HG03558 (cell line): Measurements from ENCODE around the gene ZNF559.
"Not testable (repeated sequence)": the region's sequence is repeated elsewhere in the genome, so short reads cannot be mapped to it uniquely, and the experiment has no call there.

ENCODE experiments used
- ATAC-seq: cut with Tn5 transposase; IDR thresholded peaks from one replicate; pipeline ENCODE4 v1.9.1; 2021; ENCODE audit warnings: moderate number of reproducible peaks; ENCODE audit not compliant: unreplicated experiment; ENCODE audit errors: extremely low read depth

The ZNF559 gene

GRCh38 chr19:9323919-9324583, at the start of gene ZNF559:
Gene ZNF559 (plus strand): TSS chr19:9324179. CDS start chr19:9338550, 14,371 bp downstream.
- ATAC-seq: peak; percentile 94

DNA sequence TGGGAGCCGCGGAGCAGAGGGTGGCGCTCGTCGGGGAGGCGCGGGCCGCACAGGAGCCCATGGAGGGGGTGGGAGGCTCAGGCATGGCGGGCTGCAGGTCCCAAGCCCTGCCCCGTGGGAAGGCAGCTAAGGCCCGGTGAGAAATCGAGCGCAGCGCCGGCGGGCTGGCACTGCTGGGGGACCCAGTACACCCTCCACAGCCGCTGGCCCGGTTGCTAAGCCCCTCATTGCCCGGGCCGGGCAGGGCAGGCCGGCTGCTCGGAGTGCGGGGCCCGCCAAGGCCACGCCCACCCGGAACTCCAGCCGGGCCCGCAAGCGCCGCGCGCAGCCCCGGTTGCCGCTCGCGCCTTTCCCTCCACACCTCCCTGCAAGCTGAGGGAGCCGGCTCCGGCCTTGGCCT, 40.5 kb upstream of the ZNF559 start:
- ATAC-seq: not testable (repeated sequence)

DNA sequence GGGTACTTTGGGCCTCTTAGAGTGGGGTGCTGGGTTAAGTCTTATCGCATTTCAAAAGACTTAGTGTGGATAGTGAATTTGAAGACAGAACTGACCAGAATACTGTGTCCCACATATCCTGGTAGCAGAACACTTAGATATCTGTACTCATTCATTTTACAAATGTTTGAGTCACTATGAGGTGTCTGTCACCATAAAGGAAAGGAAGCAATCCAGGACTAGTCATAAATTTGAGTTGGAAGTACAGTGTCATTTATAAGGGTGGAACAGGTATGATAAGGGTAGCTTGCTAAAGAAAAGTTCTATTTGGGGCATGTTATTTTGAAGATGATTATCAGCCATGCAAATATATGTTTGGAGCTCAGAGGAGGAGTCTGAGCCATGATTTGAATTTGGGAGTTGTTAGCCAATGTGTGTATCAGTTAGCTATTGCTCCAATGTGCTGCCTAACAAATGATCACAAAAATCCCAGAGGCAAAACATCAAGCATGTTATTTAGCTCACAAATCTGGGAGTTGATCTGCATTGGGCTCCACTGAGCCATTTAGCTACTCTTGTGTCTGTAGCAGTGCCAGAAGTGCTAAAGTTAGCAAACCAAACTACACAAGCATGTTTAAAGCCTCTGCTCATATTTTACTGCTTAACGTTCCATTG, 34.6 kb upstream of the ZNF559 start:
- no peak for ATAC-seq

GRCh38 chr19:9295411-9295849, 28.5 kb upstream of the ZNF559 start:
- no peak for ATAC-seq

- ATAC-seq: no peak
These were observed 27.6 kb upstream of the ZNF559 start for GRCh38 chr19:9296336-9296735.

GRCh38 chr19:9306443-9306842, 17.5 kb upstream of the ZNF559 start:
- no peak for ATAC-seq

DNA sequence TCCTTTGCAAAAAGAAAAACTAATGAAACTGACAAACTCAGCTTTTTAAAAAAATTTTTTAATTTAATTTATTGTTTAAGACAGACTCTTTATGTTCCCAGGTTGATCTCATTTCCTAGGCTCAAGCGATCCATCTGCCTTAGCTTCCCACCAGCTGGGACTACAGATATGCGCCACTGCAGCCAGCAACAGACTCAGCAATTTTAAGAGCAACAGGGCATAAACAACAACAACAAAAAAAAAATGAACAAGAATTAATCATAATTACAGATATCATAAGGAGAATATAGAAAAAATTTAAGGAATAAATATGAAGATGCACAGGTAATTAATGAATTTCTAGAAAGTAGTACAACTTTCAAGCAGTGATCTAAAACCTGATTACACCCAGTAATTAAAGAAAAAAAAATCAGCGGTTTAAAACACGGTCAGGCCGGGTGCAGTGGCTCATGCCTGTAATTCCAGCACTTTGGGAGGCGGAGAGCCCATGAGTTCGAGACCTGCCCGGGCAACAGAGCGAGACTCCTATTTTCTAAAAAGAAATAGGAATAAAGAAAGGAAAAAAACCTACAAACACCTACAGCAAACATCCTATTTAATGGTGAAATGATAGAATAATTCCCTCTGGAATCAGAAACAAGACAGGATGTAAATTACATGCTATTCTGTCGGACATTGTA, 15.7 kb upstream of the ZNF559 start:
- no peak for ATAC-seq

DNA sequence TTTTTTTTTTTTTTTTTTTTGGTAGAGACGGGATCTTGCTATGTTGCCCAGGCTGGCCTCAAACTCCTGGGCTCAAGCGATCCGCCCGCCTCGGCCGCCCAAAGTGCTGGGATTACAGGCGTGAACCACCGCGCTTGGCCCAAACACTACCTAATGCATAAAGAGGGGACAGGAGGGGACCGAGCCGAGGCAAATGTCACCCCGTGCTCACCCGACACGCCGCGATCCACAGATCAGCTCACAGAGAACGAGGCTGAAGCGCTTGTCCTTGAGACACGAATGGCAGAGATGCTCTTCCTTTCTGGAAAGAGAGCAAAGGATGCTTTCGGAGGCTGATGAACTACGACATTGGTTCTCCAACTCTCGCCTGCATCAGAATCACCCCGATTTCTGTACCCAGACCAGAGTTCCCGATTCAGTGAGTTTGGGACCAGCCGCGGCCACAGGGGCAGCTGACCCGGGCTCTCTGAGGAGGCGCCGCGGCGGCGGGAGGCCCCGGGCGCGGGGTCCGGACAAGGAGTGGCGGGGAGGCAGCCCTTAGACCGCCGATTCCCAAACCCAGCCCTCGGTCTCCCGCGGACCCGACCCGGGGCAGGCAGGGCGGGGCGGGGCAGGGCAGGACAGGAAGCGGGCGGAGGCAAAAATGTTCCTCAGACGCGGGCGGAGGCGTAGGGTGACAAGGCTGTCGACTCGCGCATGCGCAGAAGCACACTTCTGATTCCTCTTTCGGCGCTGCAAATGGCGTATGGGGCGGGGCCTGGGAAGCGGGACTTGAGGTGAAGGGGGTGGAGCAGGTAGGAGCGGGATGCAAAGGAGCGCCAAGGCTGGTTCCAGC, 14.6 kb upstream of the ZNF559 start, which contains the start of gene ZNF699:
ZNF699 (minus strand) TSS at position 700 of the 835 bp plus-strand sequence. CDS start 4,719 bp downstream, outside the sequence.
- ATAC-seq: peak; percentile 39

GRCh38 chr19:9309974-9310446, 14.0 kb upstream of the ZNF559 start:
- peak; percentile 15 for ATAC-seq

GRCh38 chr19:9313756-9314155, 10.2 kb upstream of the ZNF559 start:
- ATAC-seq: no peak

DNA sequence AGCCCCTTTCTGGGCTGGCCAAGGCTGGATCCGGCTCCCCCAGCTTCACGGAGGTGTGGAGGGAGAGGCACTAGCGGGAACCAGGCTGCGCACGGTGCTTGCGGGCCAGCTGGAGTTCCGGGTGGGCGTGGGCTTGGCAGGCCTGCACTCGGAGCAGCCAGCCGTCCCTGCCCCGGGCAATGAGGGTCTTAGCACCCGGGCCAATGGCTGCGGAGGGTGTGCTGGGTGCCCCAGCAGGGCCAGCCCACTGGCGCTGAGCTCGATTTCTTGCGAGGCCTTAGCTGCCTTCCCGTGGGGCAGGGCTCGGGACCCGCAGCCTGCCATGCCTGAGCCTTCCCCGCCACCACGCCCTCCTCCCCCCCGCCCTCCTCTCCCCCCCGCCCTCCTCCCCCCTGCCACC, 2.6 kb upstream of the ZNF559 start:
- no peak for ATAC-seq

DNA sequence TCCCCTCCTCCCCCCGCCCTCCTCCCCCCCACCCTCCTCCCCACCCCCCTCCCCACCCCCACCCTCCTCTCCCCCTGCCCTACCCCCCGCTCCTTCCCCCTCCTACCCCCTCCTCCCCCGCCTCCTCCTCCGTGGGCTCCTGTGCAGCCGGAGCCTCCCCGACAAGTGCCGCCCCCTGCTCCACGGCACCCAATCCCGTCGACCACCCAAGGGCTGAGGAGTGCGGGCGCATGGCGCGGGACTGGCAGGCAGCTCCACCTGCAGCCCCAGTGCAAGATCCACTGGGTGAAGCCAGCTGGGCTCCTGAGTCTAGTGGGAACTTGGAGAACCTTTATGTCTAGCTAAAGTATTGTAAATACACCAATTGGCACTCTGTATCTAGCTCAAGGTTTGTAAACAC, 2.2 kb upstream of the ZNF559 start:
- ATAC-seq: not testable (repeated sequence)

DNA sequence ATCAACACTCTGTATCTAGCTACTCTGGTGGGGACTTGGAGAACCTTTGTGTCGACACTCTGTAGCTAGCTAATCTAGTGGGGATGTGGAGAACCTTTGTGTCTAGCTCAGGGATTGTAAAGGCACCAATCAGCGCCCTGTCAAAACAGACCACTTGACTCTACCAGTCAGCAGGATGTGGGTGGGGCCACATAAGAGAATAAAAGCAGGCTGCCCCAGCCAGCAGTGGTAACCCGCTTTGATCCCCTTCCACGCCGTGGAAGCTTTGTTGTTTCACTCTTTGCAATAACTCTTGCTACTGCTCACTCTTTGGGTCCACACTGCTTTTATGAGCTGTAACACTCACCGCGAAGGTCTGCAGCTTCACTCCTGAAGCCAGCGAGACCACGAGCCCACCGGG, 1.8 kb upstream of the ZNF559 start:
- not testable (repeated sequence) for ATAC-seq

- ATAC-seq: peak; percentile 5
These were observed 441 bp upstream of the ZNF559 start for GRCh38 chr19:9323557-9323918.

- ATAC-seq: no peak
These were observed 594 bp downstream of the ZNF559 start for GRCh38 chr19:9324584-9324962.

DNA sequence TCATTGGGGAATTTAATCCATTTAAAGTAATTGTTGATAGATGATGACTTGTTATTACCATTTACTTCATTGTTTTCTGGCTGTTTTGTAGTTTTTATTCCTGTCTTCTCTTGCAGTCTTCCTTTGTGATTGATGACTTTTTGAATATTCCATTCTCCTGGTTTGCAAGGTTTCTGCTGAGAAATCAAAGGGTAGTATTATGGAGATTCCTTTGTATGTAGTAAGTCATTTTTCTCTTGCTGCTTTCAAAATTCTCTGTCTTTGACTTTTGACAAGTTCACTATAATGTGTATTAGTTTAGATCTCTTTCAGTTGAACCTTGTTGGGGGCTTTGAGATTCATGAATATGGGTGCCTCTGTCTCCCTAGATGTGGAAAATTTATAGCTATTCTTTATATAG, 6.0 kb downstream of the ZNF559 start:
- ATAC-seq: no peak

DNA sequence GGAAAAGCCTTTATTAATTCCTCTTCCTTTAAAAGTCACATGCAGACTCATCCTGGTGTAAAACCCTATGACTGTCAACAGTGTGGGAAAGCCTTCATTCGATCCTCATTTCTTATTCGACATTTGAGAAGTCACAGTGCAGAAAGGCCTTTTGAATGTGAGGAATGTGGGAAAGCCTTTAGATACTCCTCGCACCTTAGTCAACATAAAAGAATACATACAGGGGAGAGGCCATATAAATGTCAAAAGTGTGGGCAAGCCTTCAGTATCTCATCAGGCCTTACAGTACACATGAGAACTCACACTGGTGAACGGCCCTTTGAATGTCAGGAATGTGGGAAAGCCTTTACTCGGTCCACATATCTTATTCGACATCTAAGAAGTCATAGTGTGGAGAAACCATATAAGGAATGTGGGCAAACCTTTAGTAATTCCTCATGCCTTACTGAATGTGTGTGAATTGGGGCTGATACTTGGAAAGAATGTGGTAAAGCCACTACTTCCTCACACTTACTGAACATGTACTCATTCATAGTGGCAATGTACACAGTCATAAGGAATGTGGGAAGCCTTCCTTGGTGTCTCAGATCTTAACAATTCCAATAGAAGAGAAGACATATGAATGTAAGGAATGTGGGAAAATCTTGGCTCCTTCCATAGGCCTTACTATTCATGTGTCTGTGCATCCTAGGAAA, 18.8 kb downstream of the ZNF559 start:
- no peak for ATAC-seq

DNA sequence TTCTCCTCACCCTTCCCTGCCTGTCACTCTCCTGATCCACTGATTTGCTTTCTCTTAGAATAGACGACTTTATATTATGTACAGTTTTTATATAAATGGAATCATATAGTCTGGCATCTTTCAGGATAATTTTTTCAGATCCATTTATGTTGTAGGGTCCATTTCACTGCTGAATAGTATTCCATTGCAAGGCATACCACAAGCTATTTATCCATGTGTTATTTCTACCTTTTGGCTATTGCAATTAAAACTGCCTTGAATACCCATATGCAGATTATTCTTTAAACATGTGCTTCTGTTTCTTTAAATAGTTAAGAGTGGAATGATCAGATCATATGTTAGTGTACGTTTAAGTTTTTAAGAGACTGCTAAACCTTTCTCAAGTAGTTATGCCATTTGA, 21.0 kb downstream of the ZNF559 start:
- no peak for ATAC-seq

DNA sequence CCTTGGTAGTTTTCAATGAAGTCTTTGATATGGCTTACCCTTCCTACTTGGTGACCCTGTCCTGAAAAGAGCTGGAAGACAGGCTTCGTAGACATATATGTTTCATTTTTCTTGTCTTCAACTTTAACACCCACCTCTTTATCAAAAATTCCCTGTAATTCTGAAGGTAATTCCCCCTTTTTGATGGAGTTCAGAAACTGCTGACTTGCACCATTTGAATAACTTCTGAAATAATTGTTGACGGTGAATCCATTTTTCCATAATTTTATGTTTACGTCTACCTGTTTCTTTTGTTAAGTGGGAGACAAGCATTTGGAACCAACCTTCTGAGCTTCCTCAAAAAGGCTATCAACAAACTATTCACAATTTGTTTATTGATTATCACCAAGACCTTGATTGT, 24.3 kb downstream of the ZNF559 start:
- ATAC-seq: no peak

DNA sequence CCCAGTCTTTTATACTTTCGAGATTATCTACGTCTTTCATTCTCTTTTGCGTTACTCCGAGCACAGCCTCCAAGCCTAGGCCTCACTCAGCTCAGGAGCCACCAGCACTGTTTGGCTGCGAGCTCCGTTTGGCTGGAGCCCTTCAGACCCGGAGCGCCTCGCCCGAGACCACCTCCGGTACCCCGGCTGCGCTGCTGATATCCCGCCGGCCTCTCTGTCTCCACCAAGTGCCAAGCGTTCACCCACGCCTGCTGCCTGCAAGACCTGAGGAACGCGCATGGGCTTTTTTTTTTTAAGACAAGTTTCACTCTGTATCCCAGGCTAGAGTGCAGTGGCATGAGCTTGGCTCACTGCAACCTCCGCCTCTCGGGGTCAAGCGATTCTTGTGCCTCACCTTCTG, 24.7 kb downstream of the ZNF559 start:
- ATAC-seq: no peak
